HEK293 (cell line): Measurements from ENCODE around the gene LARGE1.

ENCODE experiments used
- CTCF ChIA-PET: fragments of 350-600 bp; formaldehyde crosslinking; extraction: SDS; loops from one replicate; lab custom pipeline; 2021; ENCODE audit warnings: antibody characterized with exemption; lab: Yijun Ruan, JAX
- POLR2A ChIA-PET: fragments of 300-600 bp; formaldehyde crosslinking; extraction: SDS; loops from one replicate; lab custom pipeline; 2020; ENCODE audit warnings: antibody characterized with exemption, inconsistent platforms; lab: Yijun Ruan, JAX
- H3K27ac ChIP-seq: fragments of 200-500 bp; sonication (Bioruptor generic); 2 replicates; pipeline ENCODE4 v1.5.1; 2014; ENCODE audit warnings: low read depth, low read length, control low read depth, inconsistent platforms; ENCODE audit errors: extremely low read depth
- H3K36me3 ChIP-seq, 2 experiments: fragments of 200-500 bp in 1 of 2; sonication (Bioruptor generic) in 1 of 2; 1 replicate in 1 of 2; 2 replicates in 1 of 2; pipeline ENCODE4 v1.5.1; 2014 to 2017; ENCODE audit warnings: inconsistent platforms in 2 of 2, low read length in 2 of 2; ENCODE audit not compliant: control insufficient read depth in 2 of 2, insufficient read depth in 1 of 2
- H3K4me1 ChIP-seq: fragments of 200-500 bp; sonication (Bioruptor generic); 2 replicates; pipeline ENCODE4 v1.5.1; 2014; ENCODE audit warnings: mild to moderate bottlenecking, low read length, inconsistent platforms; ENCODE audit not compliant: control insufficient read depth, insufficient read depth
- H3K4me3 ChIP-seq: 2 replicates; pipeline ENCODE4 v1.5.1; 2011; ENCODE audit warnings: low read depth, mild to moderate bottlenecking, control low read depth, low read length, moderate library complexity
- H3K9me3 ChIP-seq: fragments of 200-500 bp; sonication (Bioruptor generic); 2 replicates; pipeline ENCODE4 v1.5.1; 2014; ENCODE audit warnings: low read depth, low read length, inconsistent platforms; ENCODE audit not compliant: control insufficient read depth, insufficient read depth
- ATF2 ChIP-seq: fragments of 450-650 bp; formaldehyde crosslinking; IDR thresholded peaks from 2 replicates; pipeline ENCODE4 v1.5.1; 2016; ENCODE audit warnings: missing biosample characterization, missing genetic modification characterization, low read depth
- EGR2 ChIP-seq: fragments of 450-650 bp; formaldehyde crosslinking; IDR thresholded peaks from 2 replicates; pipeline ENCODE4 v1.5.1; 2016; ENCODE audit warnings: low read depth, missing biosample characterization, missing genetic modification characterization
- ELK4 ChIP-seq: IDR thresholded peaks from 2 replicates; pipeline ENCODE4 v1.6.1; 2011; ENCODE audit warnings: mild to moderate bottlenecking, low read depth, low read length, borderline replicate concordance
- FEZF1 ChIP-seq: fragments of 450-650 bp; formaldehyde crosslinking; IDR thresholded peaks from 2 replicates; pipeline ENCODE4 v1.5.1; 2016; ENCODE audit warnings: missing biosample characterization, missing genetic modification characterization
- MZF1 ChIP-seq: fragments of 450-650 bp; formaldehyde crosslinking; IDR thresholded peaks from 2 replicates; pipeline ENCODE4 v1.5.1; 2017; ENCODE audit warnings: missing biosample characterization, missing genetic modification characterization, borderline replicate concordance
- PATZ1 ChIP-seq: fragments of 450-650 bp; formaldehyde crosslinking; IDR thresholded peaks from 2 replicates; pipeline ENCODE4 v1.5.1; 2016; ENCODE audit warnings: missing biosample characterization, missing genetic modification characterization
- PBX3 ChIP-seq: sonication (generic); formaldehyde crosslinking; IDR thresholded peaks from 2 replicates; pipeline ENCODE4 v1.8.1; 2022; ENCODE audit warnings: mild to moderate bottlenecking, moderate library complexity, missing genetic modification reagents
- ZBTB6 ChIP-seq: fragments of 450-650 bp; formaldehyde crosslinking; IDR thresholded peaks from 2 replicates; pipeline ENCODE4 v1.5.1; 2017; ENCODE audit warnings: missing biosample characterization, missing genetic modification characterization
- ZFP37 ChIP-seq: fragments of 450-650 bp; formaldehyde crosslinking; IDR thresholded peaks from 2 replicates; pipeline ENCODE4 v1.5.1; 2016; ENCODE audit warnings: missing biosample characterization, missing genetic modification characterization
- ZNF140 ChIP-seq: fragments of 450-650 bp; formaldehyde crosslinking; IDR thresholded peaks from 2 replicates; pipeline ENCODE4 v1.5.1; 2016; ENCODE audit warnings: missing biosample characterization, missing genetic modification characterization
- ZNF266 ChIP-seq: fragments of 450-650 bp; formaldehyde crosslinking; IDR thresholded peaks from 2 replicates; pipeline ENCODE4 v1.5.1; 2016; ENCODE audit warnings: missing biosample characterization, missing genetic modification characterization, low read depth
- ZNF280C ChIP-seq: fragments of 450-650 bp; formaldehyde crosslinking; IDR thresholded peaks from 2 replicates; pipeline ENCODE4 v1.5.1; 2016; ENCODE audit warnings: missing biosample characterization, missing genetic modification characterization
- ZNF280D ChIP-seq: fragments of 450-650 bp; formaldehyde crosslinking; IDR thresholded peaks from 2 replicates; pipeline ENCODE4 v1.5.1; 2016; ENCODE audit warnings: missing biosample characterization, missing genetic modification characterization
- ZNF341 ChIP-seq: fragments of 450-650 bp; formaldehyde crosslinking; IDR thresholded peaks from 2 replicates; pipeline ENCODE4; 2016; ENCODE audit warnings: low read depth, missing biosample characterization, missing genetic modification characterization
- ZNF366 ChIP-seq: fragments of 450-650 bp; formaldehyde crosslinking; conservative IDR thresholded peaks from 2 replicates; pipeline ENCODE4 v1.5.1; 2016; ENCODE audit warnings: missing biosample characterization, missing genetic modification characterization
- ZNF423 ChIP-seq: fragments of 450-650 bp; formaldehyde crosslinking; IDR thresholded peaks from 2 replicates; pipeline ENCODE4 v1.5.1; 2016; ENCODE audit warnings: missing biosample characterization, missing genetic modification characterization
- ZNF529 ChIP-seq: fragments of 450-650 bp; formaldehyde crosslinking; IDR thresholded peaks from 2 replicates; pipeline ENCODE4 v1.5.1; 2017; ENCODE audit warnings: missing genetic modification characterization, missing biosample characterization; ENCODE audit not compliant: insufficient replicate concordance
- ZNF623 ChIP-seq: fragments of 450-650 bp; formaldehyde crosslinking; IDR thresholded peaks from 2 replicates; pipeline ENCODE4 v1.5.1; 2016; ENCODE audit warnings: missing biosample characterization, missing genetic modification characterization
- ZNF658 ChIP-seq: fragments of 450-650 bp; formaldehyde crosslinking; IDR thresholded peaks from 2 replicates; pipeline ENCODE4; 2016; ENCODE audit warnings: missing biosample characterization, missing genetic modification characterization
- ZNF692 ChIP-seq: fragments of 450-650 bp; formaldehyde crosslinking; IDR thresholded peaks from 2 replicates; pipeline ENCODE4 v1.5.1; 2016; ENCODE audit warnings: missing biosample characterization, missing genetic modification characterization
- ZSCAN30 ChIP-seq: fragments of 450-650 bp; IDR thresholded peaks from 2 replicates; pipeline ENCODE4 v1.5.1; 2018; ENCODE audit warnings: missing biosample characterization, mild to moderate bottlenecking, missing genetic modification characterization, moderate library complexity

The LARGE1 gene

GRCh38 chr22:33781411-33781810 is 138.9 kb downstream of the LARGE1 start (continued):
- TF ChIP-seq ZBTB6 (tag by site-specific recombination) = no peak
- no peak for TF ChIP-seq ELK4
- no peak for TF ChIP-seq ZNF366 (tag by site-specific recombination)
- TF ChIP-seq ZNF692 (tag by site-specific recombination) = no peak
- TF ChIP-seq FEZF1 (tag by site-specific recombination) = no peak
- no peak for TF ChIP-seq ZNF529
- TF ChIP-seq ZNF623 (tag by site-specific recombination) = no peak

GRCh38 chr22:33780531-33781136 is 139.6 kb downstream of the LARGE1 start:
- Histone ChIP-seq H3K36me3 (no peaks in the 10 kb centered on the region), H3K4me1 (0 out of 2 replicates have a peak, but pooled peaks cover 4% of the 10 kb centered on the region), H3K9me3 (no peaks in the 10 kb centered on the region), H3K4me3 (no peak overlapping the region), H3K27ac (no peak overlapping the region)
- POLR2A ChIA-PET = no interaction called here
- CTCF ChIA-PET = no interaction called here
- TF ChIP-seq PATZ1 (tag by site-specific recombination) (no peak), ZFP37 (tag by site-specific recombination) (no peak), MZF1 (tag by site-specific recombination) (no peak), ZNF140 (tag by site-specific recombination) (no peak), ZNF623 (tag by site-specific recombination) (no peak), ZNF341 (tag by site-specific recombination) (no peak), PBX3 (CRISPR knock-in tag) (no peak), ZNF423 (tag by site-specific recombination) (no peak), ATF2 (tag by site-specific recombination) (no peak), ZNF658 (tag by site-specific recombination) (no peak), ZNF280D (tag by site-specific recombination) (no peak), ZNF280C (tag by site-specific recombination) (no peak), EGR2 (tag by site-specific recombination) (no peak), ZNF366 (tag by site-specific recombination) (no peak), ZNF266 (no peak), ZSCAN30 (tag by site-specific recombination) (no peak)
